Naive B cell (primary cell): ENCODE data around the gene ADGRG2. TPM values are rescaled to one million over a fixed set of nuclear protein-coding genes. Genes with fewer than 3 reads are reported as not detected.
"Not testable (repeated sequence)": the region's sequence is repeated elsewhere in the genome, so short reads cannot be mapped to it uniquely, and the experiment has no call there.

Experiments
- ATAC-seq, 2 donors: fragments of 150-1000 bp; cut with Tn5 transposase; 2 replicates each; pipeline ENCODE4 v1.10.0; 2021; ENCODE audit warnings: low read depth in 2 of 2, mild to moderate bottlenecking in 2 of 2, moderate library complexity in 2 of 2
- DNase-seq: peaks from one replicate; pipeline ENCODE4 v3.0.0; 2022
- H3K27ac Mint-ChIP-seq, 6 donors: one replicate each; pipeline ENCODE4 v1.8.0; 2020 to 2022; ENCODE audit warnings: mild to moderate bottlenecking in 6 of 6, mixed read lengths in 6 of 6, moderate library complexity in 5 of 6, inconsistent platforms in 2 of 6
- H3K27me3 Mint-ChIP-seq, 3 donors: one replicate each; pipeline ENCODE4 v1.8.0; 2021 to 2022; ENCODE audit warnings: mixed read lengths in 3 of 3, mild to moderate bottlenecking in 1 of 3
- H3K36me3 Mint-ChIP-seq, 2 donors: one replicate each; pipeline ENCODE4 v1.8.0; 2020 to 2022; ENCODE audit warnings: mixed read lengths in 2 of 2, inconsistent platforms in 1 of 2, mild to moderate bottlenecking in 1 of 2
- H3K4me1 Mint-ChIP-seq, 3 donors: one replicate each; pipeline ENCODE4 v1.8.0; 2020 to 2022; ENCODE audit warnings: mixed read lengths in 3 of 3, inconsistent platforms in 1 of 3, mild to moderate bottlenecking in 1 of 3, moderate library complexity in 1 of 3
- H3K4me3 Mint-ChIP-seq, 8 donors: one replicate each; pipeline ENCODE4 v1.8.0; 2020 to 2022; ENCODE audit warnings: mild to moderate bottlenecking in 8 of 8, mixed read lengths in 8 of 8, moderate library complexity in 8 of 8, inconsistent platforms in 2 of 8
- H3K9me3 Mint-ChIP-seq, 7 donors: one replicate each; pipeline ENCODE4 v1.8.0; 2020 to 2022; ENCODE audit warnings: mixed read lengths in 7 of 7, mild to moderate bottlenecking in 5 of 7, inconsistent platforms in 2 of 7, moderate library complexity in 1 of 7
- polyA plus RNA-seq, 6 donors: library from polyadenylated mRNA; unstranded; fragments of 300-500 nt; fragmentation: Illumina TruSeq; gene quantifications; one replicate each; pipeline ENCODE4 v1.2.3, GENCODE V29; 2021; ENCODE audit warnings: low read depth in 6 of 6

The ADGRG2 gene
- polyA plus RNA-seq, 6 donors from 2014 or later = 0.08 TPM; not detected in 5

DNA sequence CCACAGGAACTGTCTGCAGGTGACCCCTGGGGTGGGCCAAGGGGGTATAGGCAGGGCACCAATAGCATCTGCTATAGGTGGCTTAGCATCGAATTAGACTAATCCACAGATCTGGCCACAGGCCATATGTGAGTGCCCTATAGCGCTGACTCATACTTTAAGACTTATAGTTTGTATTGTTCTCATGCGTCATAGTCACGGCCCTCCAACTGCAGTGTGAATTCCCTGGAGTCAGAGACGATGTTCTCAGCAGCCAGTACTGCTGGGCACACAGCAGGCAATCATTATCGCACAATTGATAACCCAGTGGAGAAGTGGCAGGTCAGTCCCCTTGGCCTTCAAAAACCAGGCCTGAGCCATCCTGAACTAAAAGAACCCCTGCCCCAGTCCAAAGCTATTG, 58.1 kb downstream of the ADGRG2 start:
- ATAC-seq (no peak), DNase-seq (no peak)
- Mint-ChIP-seq H3K36me3 (no peaks in the 10 kb centered on the region), H3K4me3 (no peak overlapping the region), H3K9me3 (peaks cover 0 to 4% (median 0%) of the 10 kb centered on the region in 7 donors), H3K4me1 (no peaks in the 10 kb centered on the region), H3K27me3 (peaks cover 0 to 6% (median 0%) of the 10 kb centered on the region in 3 donors), H3K27ac (no peak overlapping the region)

DNA sequence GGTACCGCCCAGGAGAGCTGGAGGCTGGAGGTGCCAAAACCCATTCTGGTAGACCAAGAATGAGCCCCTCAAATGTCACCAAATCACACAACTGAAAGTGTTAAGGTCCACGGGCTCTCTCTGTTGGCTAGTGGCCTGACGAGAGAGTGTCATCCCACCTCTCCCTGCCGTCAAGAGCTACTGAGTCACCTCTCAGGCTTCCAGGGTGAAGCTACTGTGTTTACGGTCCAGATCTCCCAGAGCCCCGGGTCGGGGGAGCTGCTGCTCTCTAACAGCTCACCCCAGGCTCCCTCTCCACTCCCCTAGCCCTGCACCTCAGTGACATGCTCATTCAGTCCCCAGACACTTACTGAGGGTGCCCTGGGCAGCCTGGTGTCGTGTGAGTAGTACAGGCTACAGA, 59.2 kb downstream of the ADGRG2 start:
- Mint-ChIP-seq H3K9me3 (peaks cover 0 to 4% (median 0%) of the 10 kb centered on the region in 7 donors), H3K4me3 (no peak overlapping the region), H3K27me3 (peaks cover 0 to 6% (median 0%) of the 10 kb centered on the region in 3 donors), H3K4me1 (no peaks in the 10 kb centered on the region), H3K27ac (no peak overlapping the region), H3K36me3 (no peaks in the 10 kb centered on the region)
- no peak for DNase-seq
- no peak for ATAC-seq

DNA sequence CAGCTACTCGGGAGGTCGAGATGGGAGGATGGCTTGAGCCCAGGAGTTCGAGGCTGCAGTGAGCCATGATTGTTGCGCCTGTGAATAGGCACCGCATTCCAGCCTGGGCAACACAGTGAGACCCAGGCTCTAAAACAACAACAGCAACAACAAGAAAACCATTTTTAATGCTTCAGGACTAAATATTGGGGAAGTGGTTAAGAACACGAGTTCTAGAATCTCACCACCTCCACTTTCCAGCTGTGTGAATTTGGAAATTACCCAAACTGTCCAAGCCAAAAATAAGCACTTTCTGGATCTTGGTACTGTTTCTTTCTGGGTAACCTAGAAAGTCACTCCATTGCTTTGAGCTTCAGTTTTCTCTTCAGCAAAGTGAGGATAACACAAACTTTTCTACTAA, 63.2 kb downstream of the ADGRG2 start:
- Mint-ChIP-seq H3K27me3 (peaks cover 0 to 6% (median 0%) of the 10 kb centered on the region in 3 donors), H3K4me3 (no peak overlapping the region), H3K9me3 (peaks cover 0 to 4% (median 0%) of the 10 kb centered on the region in 7 donors), H3K27ac (no peak overlapping the region), H3K36me3 (no peaks in the 10 kb centered on the region), H3K4me1 (no peaks in the 10 kb centered on the region)
- ATAC-seq (no peak), DNase-seq (no peak)

DNA sequence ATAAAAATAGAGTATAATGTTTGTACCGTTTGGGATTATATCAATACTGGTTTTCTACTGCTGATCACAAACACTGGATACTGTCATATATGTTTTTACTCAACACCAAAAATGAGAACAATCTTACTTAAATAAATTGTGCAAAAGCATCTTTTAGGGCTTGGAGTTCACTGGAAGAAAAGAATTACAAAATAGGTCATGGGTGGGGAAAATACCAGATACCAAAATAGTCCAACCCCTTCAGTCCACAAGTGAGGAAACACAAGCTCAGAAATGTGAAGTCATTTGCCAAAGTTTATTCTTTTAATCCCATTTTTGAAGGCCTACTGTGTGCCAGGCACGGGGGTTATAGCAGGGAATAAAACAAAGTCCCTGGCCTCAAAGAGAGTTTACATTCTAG, 64.4 kb downstream of the ADGRG2 start:
- H3K4me1 Mint-ChIP-seq = no peaks in the 10 kb centered on the region
- H3K27ac Mint-ChIP-seq = no peak overlapping the region
- H3K27me3 Mint-ChIP-seq = peaks cover 0 to 6% (median 0%) of the 10 kb centered on the region in 3 donors
- no peaks in the 10 kb centered on the region for H3K36me3 Mint-ChIP-seq
- ATAC-seq = no peak
- no peak for DNase-seq
- peaks cover 0 to 3% (median 0%) of the 10 kb centered on the region in 7 donors for H3K9me3 Mint-ChIP-seq
- no peak overlapping the region for H3K4me3 Mint-ChIP-seq

- Mint-ChIP-seq H3K4me3 (no peak overlapping the region), H3K9me3 (peaks cover 0 to 3% (median 0%) of the 10 kb centered on the region in 7 donors)
These were observed 73.2 kb downstream of the ADGRG2 start for GRCh38 chrX:19049110-19049509.

GRCh38 chrX:19046343-19047215, 75.7 kb downstream of the ADGRG2 start:
- ATAC-seq (no peak), DNase-seq (no peak)
- Mint-ChIP-seq H3K36me3 (no peaks in the 10 kb centered on the region), H3K4me1 (no peaks in the 10 kb centered on the region), H3K27ac (peak overlapping the region in 1 of 6 donors; percentile 4), H3K4me3 (no peak overlapping the region), H3K9me3 (peaks cover 0 to 3% (median 1%) of the 10 kb centered on the region in 7 donors), H3K27me3 (no peaks in the 10 kb centered on the region)

More at GRCh38 chrX:19049110-19049509, 73.2 kb downstream of the ADGRG2 start:
- ATAC-seq = no peak
- H3K27ac Mint-ChIP-seq = no peak overlapping the region
- no peak for DNase-seq
- no peaks in the 10 kb centered on the region for H3K27me3 Mint-ChIP-seq
- H3K4me1 Mint-ChIP-seq = no peaks in the 10 kb centered on the region
- H3K36me3 Mint-ChIP-seq = no peaks in the 10 kb centered on the region

DNA sequence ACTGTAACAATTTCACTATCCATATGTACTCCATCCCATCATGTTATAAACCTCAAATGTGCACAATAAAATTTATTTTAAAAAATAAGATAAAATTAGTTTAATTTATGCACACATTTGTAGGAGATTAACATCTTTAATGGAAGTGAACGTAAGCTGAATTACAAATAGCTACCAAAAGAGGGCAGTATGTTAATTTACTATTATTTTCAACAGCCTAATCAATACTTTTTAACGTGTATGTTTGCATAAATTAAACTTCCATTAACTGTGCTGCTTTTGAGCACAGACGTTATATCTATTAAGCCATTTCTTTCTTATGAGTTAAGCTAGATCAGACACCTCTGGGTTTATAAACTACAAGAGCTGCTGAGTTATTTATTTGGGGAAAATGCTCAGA, 81.9 kb downstream of the ADGRG2 start:
- Mint-ChIP-seq H3K27ac (no peak overlapping the region), H3K4me1 (no peaks in the 10 kb centered on the region), H3K9me3 (peaks cover 0 to 2% (median 0%) of the 10 kb centered on the region in 7 donors), H3K36me3 (no peaks in the 10 kb centered on the region), H3K27me3 (peaks cover 0 to 7% (median 0%) of the 10 kb centered on the region in 3 donors), H3K4me3 (no peak overlapping the region)
- ATAC-seq (no peak), DNase-seq (no peak)

- Mint-ChIP-seq H3K27me3 (peaks cover 0 to 5% (median 0%) of the 10 kb centered on the region in 3 donors), H3K4me3 (no peak overlapping the region), H3K36me3 (no peaks in the 10 kb centered on the region), H3K4me1 (no peaks in the 10 kb centered on the region), H3K27ac (no peak overlapping the region), H3K9me3 (peaks cover 0 to 1% (median 0%) of the 10 kb centered on the region in 7 donors)
- DNase-seq = no peak
- no peak for ATAC-seq
These were observed 88.2 kb downstream of the ADGRG2 start for GRCh38 chrX:19034025-19034424.

GRCh38 chrX:19030805-19031204, 91.5 kb downstream of the ADGRG2 start:
- Mint-ChIP-seq H3K4me1 (no peaks in the 10 kb centered on the region), H3K36me3 (no peaks in the 10 kb centered on the region), H3K9me3 (peaks cover 0 to 2% (median 0%) of the 10 kb centered on the region in 7 donors), H3K4me3 (no peak overlapping the region), H3K27me3 (no peaks in the 10 kb centered on the region), H3K27ac (no peak overlapping the region)
- ATAC-seq (no peak), DNase-seq (no peak)

DNA sequence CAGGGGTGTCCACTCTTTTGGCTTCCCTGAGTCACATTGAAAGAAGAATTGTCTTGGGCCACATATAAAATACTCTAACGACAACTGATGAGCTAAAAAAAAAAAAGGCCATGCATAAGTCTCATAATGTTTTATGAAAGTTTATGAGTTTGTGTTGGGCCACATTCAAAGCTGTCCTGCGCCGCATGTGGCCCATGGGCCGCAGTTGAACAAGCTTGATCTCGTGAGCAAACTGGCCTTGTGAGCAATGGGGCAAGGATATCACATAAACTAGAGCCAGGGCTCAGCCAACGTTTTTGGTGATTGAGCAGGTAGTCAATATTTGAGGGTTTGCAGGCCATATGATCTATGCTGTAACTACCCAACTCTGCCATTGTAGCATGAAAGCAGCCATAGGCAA, 93.7 kb downstream of the ADGRG2 start:
- DNase-seq (no peak), ATAC-seq (no peak)
- Mint-ChIP-seq H3K27ac (no peak overlapping the region), H3K4me1 (no peaks in the 10 kb centered on the region), H3K27me3 (no peaks in the 10 kb centered on the region), H3K36me3 (no peaks in the 10 kb centered on the region), H3K9me3 (peaks cover 0 to 2% (median 0%) of the 10 kb centered on the region in 7 donors), H3K4me3 (no peak overlapping the region)

GRCh38 chrX:19024366-19024765, 97.9 kb downstream of the ADGRG2 start:
- no peaks in the 10 kb centered on the region for H3K36me3 Mint-ChIP-seq
- no peak for ATAC-seq

DNA sequence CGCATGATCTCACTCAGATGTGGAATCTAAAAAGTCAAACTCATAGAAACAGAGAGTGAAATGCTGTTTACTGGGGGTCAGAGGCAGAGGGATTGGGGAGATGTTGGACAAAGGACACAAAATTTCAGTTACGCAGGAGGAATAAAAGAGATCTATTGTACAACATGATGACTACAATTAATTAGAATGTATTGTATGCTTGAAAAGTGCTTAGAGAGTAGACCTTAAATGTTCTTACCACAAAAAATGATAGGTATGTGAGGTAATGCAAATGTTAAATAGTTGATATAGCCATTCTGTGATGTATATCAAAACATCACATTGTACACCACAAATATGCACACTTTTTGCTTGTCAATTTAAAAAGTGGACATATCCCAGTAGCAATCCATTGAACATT, 102.3 kb downstream of the ADGRG2 start:
- DNase-seq = no peak
- Mint-ChIP-seq H3K4me3 (no peak overlapping the region), H3K36me3 (peaks cover 0 to 4% of the 10 kb centered on the region in 2 donors), H3K27me3 (no peaks in the 10 kb centered on the region), H3K9me3 (no peaks in the 10 kb centered on the region), H3K27ac (no peak overlapping the region), H3K4me1 (no peaks in the 10 kb centered on the region)
- ATAC-seq = no peak

More at GRCh38 chrX:19024366-19024765, 97.9 kb downstream of the ADGRG2 start:
- peaks cover 0 to 2% (median 0%) of the 10 kb centered on the region in 7 donors for H3K9me3 Mint-ChIP-seq
- H3K27me3 Mint-ChIP-seq = no peaks in the 10 kb centered on the region
- H3K4me3 Mint-ChIP-seq = no peak overlapping the region
- DNase-seq = no peak
- H3K4me1 Mint-ChIP-seq = no peaks in the 10 kb centered on the region
- peak overlapping the region in 1 of 6 donors; percentile 11 for H3K27ac Mint-ChIP-seq

DNA sequence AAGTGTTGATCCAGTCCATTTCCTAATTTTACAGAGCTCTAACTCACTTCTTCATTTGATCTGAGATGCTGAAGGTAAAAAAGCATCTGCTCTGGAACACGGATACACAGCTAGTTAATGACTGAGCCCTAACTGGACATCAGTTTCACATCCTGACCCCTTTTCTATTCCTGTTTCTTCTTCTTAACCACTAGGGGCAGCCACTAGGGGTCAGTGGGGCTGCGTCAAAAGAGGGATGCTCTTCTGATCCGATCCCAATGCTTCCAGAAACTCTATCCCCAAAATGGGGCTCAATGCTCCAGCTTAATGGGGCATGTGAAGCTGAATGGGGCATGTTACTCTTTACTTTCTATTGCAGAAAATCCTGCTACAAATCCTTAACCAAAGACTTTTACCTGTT, 105.0 kb downstream of the ADGRG2 start:
- Mint-ChIP-seq H3K36me3 (peaks cover 0 to 4% of the 10 kb centered on the region in 2 donors), H3K4me1 (no peaks in the 10 kb centered on the region), H3K4me3 (no peak overlapping the region), H3K27me3 (no peaks in the 10 kb centered on the region), H3K27ac (no peak overlapping the region), H3K9me3 (no peaks in the 10 kb centered on the region)
- ATAC-seq (no peak), DNase-seq (no peak)

GRCh38 chrX:19016614-19017013, 105.7 kb downstream of the ADGRG2 start:
- not testable (repeated sequence) for H3K9me3 Mint-ChIP-seq, H3K36me3 Mint-ChIP-seq, DNase-seq, ATAC-seq, H3K27me3 Mint-ChIP-seq, H3K4me3 Mint-ChIP-seq, H3K27ac Mint-ChIP-seq, H3K4me1 Mint-ChIP-seq
